SK-N-SH (cell line): ENCODE measurements around the gene LTC4S.

Experiments used
- CHD2 ChIP-seq: fragments of 150-350 bp; IDR thresholded peaks from 2 replicates; pipeline ENCODE4 v1.6.1; 2018; ENCODE audit warnings: low read length; ENCODE audit not compliant: partially characterized antibody
- CTCF ChIP-seq: fragments of 200-600 bp; sonication (generic); IDR thresholded peaks from 2 replicates; pipeline ENCODE4 v1.6.1; 2017; ENCODE audit warnings: antibody characterized with exemption, mild to moderate bottlenecking, moderate library complexity
- EP300 ChIP-seq, 2 experiments: IDR thresholded peaks; 2 replicates each; pipeline versions ENCODE4 v1.4.0 to v1.6.1; 2012; ENCODE audit warnings: borderline replicate concordance in 1 of 2, low read depth in 1 of 2, low read length in 1 of 2
- EZH2phosphoT487 ChIP-seq: fragments of 200-600 bp; sonication (generic); IDR thresholded peaks from 2 replicates; pipeline ENCODE4 v1.6.1; 2017; ENCODE audit warnings: low read depth, mixed run types, mild to moderate bottlenecking, antibody characterized with exemption, moderate library complexity, borderline replicate concordance
- MAX ChIP-seq: IDR thresholded peaks from 2 replicates; pipeline ENCODE4 v1.4.0; 2012; ENCODE audit warnings: low read depth
- RAD21 ChIP-seq: IDR thresholded peaks from 2 replicates; pipeline ENCODE4 v1.6.1; 2012; ENCODE audit warnings: mild to moderate bottlenecking, low read length
- USF2 ChIP-seq: fragments of 150-350 bp; IDR thresholded peaks from 2 replicates; pipeline ENCODE4 v1.6.1; 2017; ENCODE audit warnings: antibody characterized with exemption, low read length, low read depth, borderline replicate concordance

GRCh38 chr5:179763215-179763945 lies 30.4 kb upstream of the LTC4S start:
- TF ChIP-seq RAD21 = peak; percentile 82
- no peak for TF ChIP-seq EZH2phosphoT487
- TF ChIP-seq MAX = no peak
- peak; percentile 95 for TF ChIP-seq CTCF
- TF ChIP-seq CHD2 = peak; percentile 20
- no peak for TF ChIP-seq EP300 (IDR thresholded peaks at IDR 0.05; ENCODE audit: borderline replicate concordance in 1 of 2, low read depth in 1 of 2, low read length in 1 of 2)
- TF ChIP-seq USF2 = no peak
